IMR-90 (cell line): ENCODE measurements around the gene DNM2. TPM values are rescaled to one million over a fixed set of nuclear protein-coding genes. Genes with fewer than 3 reads are reported as not detected.

ENCODE experiments used
- ATAC-seq: fragments of 200-7000 bp; cut with Tn5 transposase; 2 replicates; pipeline ENCODE4 v1.9.1; 2020; ENCODE audit warnings: low read depth, mild to moderate bottlenecking, moderate library complexity
- BruUV-seq: library from RNA; stranded (reverse); fragments of 400-500 nt; replicated peaks from 2 replicates; lab custom pipeline; 2021; lab: Mats Ljungman, UMichigan
- CTCF ChIA-PET: fragments of 300-600 bp; formaldehyde crosslinking; extraction: SDS; loops from one replicate; lab custom pipeline; 2021; ENCODE audit warnings: antibody characterized with exemption; lab: Yijun Ruan, JAX
- POLR2A ChIA-PET: fragments of 300-600 bp; sonication (Branson Sonifier 250); formaldehyde crosslinking; loops from one replicate; lab custom pipeline; 2022; ENCODE audit warnings: antibody characterized with exemption; ENCODE audit not compliant: unreplicated experiment; lab: Charles Lee
- DNase-seq: peaks from one replicate; pipeline ENCODE4 v3.0.0; 2013
- H2AFZ ChIP-seq: replicated peaks from 2 replicates; pipeline ENCODE3; 2013; ENCODE audit warnings: low read length, mild to moderate bottlenecking; ENCODE audit not compliant: poor library complexity
- H2AK5ac ChIP-seq: 2 replicates; pipeline ENCODE4 v1.6.1; 2013; ENCODE audit warnings: low read depth, low read length, inconsistent platforms
- H2AK9ac ChIP-seq: replicated peaks from 2 replicates; pipeline ENCODE3; 2013; ENCODE audit warnings: mild to moderate bottlenecking, low read depth, low read length, moderate library complexity; ENCODE audit not compliant: poor library complexity
- H2BK120ac ChIP-seq: 2 replicates; pipeline ENCODE4 v1.6.1; 2013; ENCODE audit warnings: low read depth, low read length, inconsistent platforms
- H2BK15ac ChIP-seq: 3 replicates; pipeline ENCODE4 v1.6.1; 2013; ENCODE audit warnings: low read depth, low read length, inconsistent platforms
- H2BK20ac ChIP-seq: 2 replicates; pipeline ENCODE4 v1.6.1; 2013; ENCODE audit warnings: low read depth, mild to moderate bottlenecking, inconsistent platforms, low read length, moderate library complexity
- H2BK5ac ChIP-seq: 2 replicates; pipeline ENCODE4 v1.6.1; 2013; ENCODE audit warnings: mild to moderate bottlenecking, low read depth, low read length, inconsistent platforms; ENCODE audit not compliant: poor library complexity, severe bottlenecking
- H3K14ac ChIP-seq: replicated peaks from 2 replicates; pipeline ENCODE4 v1.6.1; 2013; ENCODE audit warnings: low read depth, low read length, inconsistent platforms
- H3K18ac ChIP-seq: 2 replicates; pipeline ENCODE4 v1.6.1; 2013; ENCODE audit warnings: low read depth, low read length, control low read depth
- H3K23ac ChIP-seq: 2 replicates; pipeline ENCODE4 v1.6.1; 2013; ENCODE audit warnings: low read depth, low read length, inconsistent platforms
- H3K27ac ChIP-seq: 2 replicates; pipeline ENCODE4 v1.5.1; 2013; ENCODE audit warnings: mild to moderate bottlenecking, control low read depth, low read length; ENCODE audit not compliant: insufficient read depth
- H3K27me3 ChIP-seq: 2 replicates; pipeline ENCODE4 v1.6.1; 2013; ENCODE audit warnings: low read length; ENCODE audit not compliant: control insufficient read depth, insufficient read depth
- H3K36me3 ChIP-seq: 2 replicates; pipeline ENCODE4 v1.6.1; 2013; ENCODE audit warnings: low read length, mixed read lengths; ENCODE audit not compliant: control insufficient read depth, insufficient read depth
- H3K4ac ChIP-seq: 2 replicates; pipeline ENCODE4 v1.6.1; 2013; ENCODE audit warnings: low read depth, low read length, inconsistent platforms
- H3K4me1 ChIP-seq: 2 replicates; pipeline ENCODE4 v1.6.1; 2013; ENCODE audit warnings: low read length, mixed read lengths; ENCODE audit not compliant: control insufficient read depth, insufficient read depth
- H3K4me2 ChIP-seq: 2 replicates; pipeline ENCODE4 v1.6.1; 2013; ENCODE audit warnings: low read depth, mild to moderate bottlenecking, control low read depth, low read length, moderate library complexity
- H3K4me3 ChIP-seq: 2 replicates; pipeline ENCODE4 v1.5.1; 2013; ENCODE audit warnings: low read depth, mild to moderate bottlenecking, control low read depth, low read length, moderate library complexity; ENCODE audit not compliant: insufficient read depth
- H3K56ac ChIP-seq: 2 replicates; pipeline ENCODE4 v1.6.1; 2013; ENCODE audit warnings: low read length, inconsistent platforms; ENCODE audit not compliant: insufficient read depth; ENCODE audit errors: extremely low read depth
- H3K79me1 ChIP-seq, 2 experiments: 2 replicates each; pipeline ENCODE4 v1.6.1; 2013; ENCODE audit warnings: low read length in 2 of 2, inconsistent platforms in 1 of 2, low read depth in 1 of 2
- H3K9ac ChIP-seq: 2 replicates; pipeline ENCODE4 v1.6.1; 2013; ENCODE audit warnings: low read depth, low read length, control low read depth
- H3K9me1 ChIP-seq: 2 replicates; pipeline ENCODE4 v1.6.1; 2013; ENCODE audit warnings: low read length, inconsistent platforms; ENCODE audit not compliant: insufficient read depth
- H3K9me3 ChIP-seq: 2 replicates; pipeline ENCODE4 v1.6.1; 2013; ENCODE audit warnings: low read length; ENCODE audit not compliant: control insufficient read depth, insufficient read depth
- H4K20me1 ChIP-seq: 2 replicates; pipeline ENCODE4 v1.6.1; 2013; ENCODE audit warnings: low read length, inconsistent platforms; ENCODE audit not compliant: insufficient read depth
- H4K5ac ChIP-seq: 2 replicates; pipeline ENCODE4 v1.6.1; 2013; ENCODE audit warnings: mild to moderate bottlenecking, low read depth, low read length, control low read depth
- H4K8ac ChIP-seq, 2 experiments: 2 replicates each; pipeline ENCODE4 v1.6.1; 2013; ENCODE audit warnings: low read depth in 2 of 2, low read length in 2 of 2, control low read depth in 1 of 2, inconsistent platforms in 1 of 2
- H4K91ac ChIP-seq: 2 replicates; pipeline ENCODE4 v1.6.1; 2013; ENCODE audit warnings: low read depth, low read length, inconsistent platforms; ENCODE audit not compliant: insufficient read depth
- CEBPB ChIP-seq: IDR thresholded peaks from 2 replicates; pipeline ENCODE4 v1.6.1; 2012; ENCODE audit warnings: low read depth, low read length, improper control_type of control experiment
- MAZ ChIP-seq: IDR thresholded peaks from 2 replicates; pipeline ENCODE4 v1.6.1; 2012; ENCODE audit warnings: low read depth, mild to moderate bottlenecking, low read length, improper control_type of control experiment, moderate library complexity, borderline replicate concordance
- MXI1 ChIP-seq: IDR thresholded peaks from 2 replicates; pipeline ENCODE4 v1.6.1; 2012; ENCODE audit warnings: low read depth, mild to moderate bottlenecking, low read length, moderate library complexity, borderline replicate concordance
- NFE2L2 ChIP-seq: fragments of 150-350 bp; IDR thresholded peaks from 2 replicates; pipeline ENCODE4 v1.6.1; 2016; ENCODE audit warnings: low read depth, mild to moderate bottlenecking, low read length
- POLR2A ChIP-seq: IDR thresholded peaks from 2 replicates; pipeline ENCODE4 v1.6.1; 2012; ENCODE audit warnings: mild to moderate bottlenecking, low read depth, low read length
- RCOR1 ChIP-seq: IDR thresholded peaks from 2 replicates; pipeline ENCODE4 v1.6.1; 2012; ENCODE audit warnings: mild to moderate bottlenecking, low read length, improper control_type of control experiment; ENCODE audit not compliant: insufficient replicate concordance
- WGBS, 2 experiments: methylation state at CpG; one replicate each; pipeline versions ENCODE4 v1.1.5 to v1.1.7; 2013; ENCODE audit warnings: missing lambda C conversion rate in 2 of 2; ENCODE audit not compliant: insufficient read length in 1 of 2; ENCODE audit errors: extremely low coverage in 2 of 2; 5-methylcytosine and 5-hydroxymethylcytosine counted together
- dilution Hi-C: fragments of 300-500 bp; cut with HindIII; formaldehyde crosslinking; loops from one replicate; pipeline ENCODE4 v1.14.3; 2018; ENCODE audit warnings: low sequenced_read_pairs; ENCODE audit not compliant: unreplicated experiment
- in situ Hi-C: fragments of 300-500 bp; cut with MboI; formaldehyde crosslinking; loops from 3 replicates; pipeline ENCODE4 v1.14.3; 2019; ENCODE audit warnings: low sequenced_read_pairs, inconsistent platforms, mixed read lengths
- intact Hi-C: fragments of 100-400 bp; cut with micrococcal nuclease; formaldehyde crosslinking; loops from 2 replicates; pipeline ENCODE4 v1.10.0; 2022
- polyA plus RNA-seq, 3 experiments: library from polyadenylated mRNA; depleted of rRNA; stranded (reverse); fragments of >200 nt; gene quantifications; 2 replicates each; pipeline ENCODE4 v1.2.3, GENCODE V29; 2012; ENCODE audit warnings: low replicate concordance in 1 of 3
- total RNA-seq: library from RNA; depleted of rRNA; stranded (reverse); fragments of >200 nt; gene quantifications from 2 replicates; pipeline ENCODE4 v1.2.3, GENCODE V29; 2012
- TF ChIP-seq, protein P1 (sequence below): conservative IDR thresholded peaks from 2 replicates; pipeline ENCODE4 v1.5.1; 2012; ENCODE audit warnings: mild to moderate bottlenecking, low read depth, low read length, improper control_type of control experiment
- TF ChIP-seq, protein P2 (sequence below): fragments of 150-350 bp; IDR thresholded peaks from 2 replicates; pipeline ENCODE4 v1.6.1; 2016; ENCODE audit warnings: low read depth, mild to moderate bottlenecking, low read length, moderate library complexity, borderline replicate concordance

DNM2 gene
- total and polyA plus RNA-seq, 2 of the 4 experiments (the other 2 are of a cell fraction): 55.6 to 74.2 TPM

DNA sequence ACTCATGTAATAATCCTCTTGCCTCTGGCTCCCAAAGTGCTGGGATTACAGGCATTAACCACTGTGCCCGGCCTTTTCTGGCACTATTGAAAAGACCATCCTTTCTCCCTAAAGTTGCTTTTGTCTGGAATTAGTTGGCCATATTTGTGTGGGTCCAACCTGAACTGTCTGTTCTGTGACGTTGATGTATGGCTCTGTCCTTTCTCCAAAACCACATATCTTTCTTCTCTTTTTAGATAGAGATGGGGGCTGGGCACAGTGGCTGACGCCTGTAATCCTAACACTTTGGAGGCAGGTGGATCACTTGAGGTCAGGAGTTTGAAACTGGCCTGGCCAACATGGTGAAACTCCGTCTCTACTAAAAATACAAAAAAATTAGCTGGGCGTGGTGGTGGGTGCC lies 17.9 kb downstream of the DNM2 start:
- Histone ChIP-seq H3K9ac (no peak overlapping the region), H3K9me3 (no peaks in the 10 kb centered on the region), H3K4me1 (no peaks in the 10 kb centered on the region), H2AFZ (no peak overlapping the region), H3K27me3 (no peaks in the 10 kb centered on the region), H3K56ac (no peak overlapping the region), H3K4me2 (no peak overlapping the region), H4K8ac (no peak overlapping the region), H3K9me1 (peaks cover 6% of the 10 kb centered on the region; the same call in 1 of the 2 replicates), H2BK5ac (no peak overlapping the region), H2BK120ac (no peak overlapping the region), H3K27ac (no peak overlapping the region), H3K4me3 (no peak overlapping the region), H3K23ac (no peak overlapping the region), H2BK20ac (no peak overlapping the region), H4K20me1 (peaks cover 64% of the 10 kb centered on the region), H2AK9ac (no peak overlapping the region), H3K36me3 (peaks cover 4% of the 10 kb centered on the region; the same call in 1 of the 2 replicates), H3K14ac (no peak overlapping the region), H4K91ac (no peak overlapping the region), H3K79me1 (peaks cover 9 to 68% of the 10 kb centered on the region in 2 experiments), H3K4ac (no peak overlapping the region), H4K5ac (no peak overlapping the region), H2BK15ac (no peak overlapping the region), H2AK5ac (no peak overlapping the region), H3K18ac (no peak overlapping the region)
- intact Hi-C loops: no loop called here
- dilution Hi-C loops: no loop called here
- ChIA-PET POLR2A (no interaction called here), CTCF (no interaction called here)
- DNase-seq (no peak), ATAC-seq (no peak)
- in situ Hi-C loops: no loop called here
- no peak for TF ChIP-seq POLR2A
- TF ChIP-seq, protein P1, sequence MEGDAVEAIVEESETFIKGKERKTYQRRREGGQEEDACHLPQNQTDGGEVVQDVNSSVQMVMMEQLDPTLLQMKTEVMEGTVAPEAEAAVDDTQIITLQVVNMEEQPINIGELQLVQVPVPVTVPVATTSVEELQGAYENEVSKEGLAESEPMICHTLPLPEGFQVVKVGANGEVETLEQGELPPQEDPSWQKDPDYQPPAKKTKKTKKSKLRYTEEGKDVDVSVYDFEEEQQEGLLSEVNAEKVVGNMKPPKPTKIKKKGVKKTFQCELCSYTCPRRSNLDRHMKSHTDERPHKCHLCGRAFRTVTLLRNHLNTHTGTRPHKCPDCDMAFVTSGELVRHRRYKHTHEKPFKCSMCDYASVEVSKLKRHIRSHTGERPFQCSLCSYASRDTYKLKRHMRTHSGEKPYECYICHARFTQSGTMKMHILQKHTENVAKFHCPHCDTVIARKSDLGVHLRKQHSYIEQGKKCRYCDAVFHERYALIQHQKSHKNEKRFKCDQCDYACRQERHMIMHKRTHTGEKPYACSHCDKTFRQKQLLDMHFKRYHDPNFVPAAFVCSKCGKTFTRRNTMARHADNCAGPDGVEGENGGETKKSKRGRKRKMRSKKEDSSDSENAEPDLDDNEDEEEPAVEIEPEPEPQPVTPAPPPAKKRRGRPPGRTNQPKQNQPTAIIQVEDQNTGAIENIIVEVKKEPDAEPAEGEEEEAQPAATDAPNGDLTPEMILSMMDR: no peak
- TF ChIP-seq MXI1: no peak
- TF ChIP-seq, protein P2, sequence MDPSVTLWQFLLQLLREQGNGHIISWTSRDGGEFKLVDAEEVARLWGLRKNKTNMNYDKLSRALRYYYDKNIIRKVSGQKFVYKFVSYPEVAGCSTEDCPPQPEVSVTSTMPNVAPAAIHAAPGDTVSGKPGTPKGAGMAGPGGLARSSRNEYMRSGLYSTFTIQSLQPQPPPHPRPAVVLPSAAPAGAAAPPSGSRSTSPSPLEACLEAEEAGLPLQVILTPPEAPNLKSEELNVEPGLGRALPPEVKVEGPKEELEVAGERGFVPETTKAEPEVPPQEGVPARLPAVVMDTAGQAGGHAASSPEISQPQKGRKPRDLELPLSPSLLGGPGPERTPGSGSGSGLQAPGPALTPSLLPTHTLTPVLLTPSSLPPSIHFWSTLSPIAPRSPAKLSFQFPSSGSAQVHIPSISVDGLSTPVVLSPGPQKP: no peak
- no peak for TF ChIP-seq NFE2L2
- TF ChIP-seq CEBPB: no peak
- no peak for TF ChIP-seq RCOR1
- no peak for TF ChIP-seq MAZ
- 100% methylated on average over 1 of the region's 5 CpGs; no CpG with 5 or more reads in 1 of the 2 experiments for WGBS, 2 experiments
- BruUV-seq: no TSS peak
